NCI-H1092 (cell line): ENCODE results near the gene FAM50B.
"Not testable (repeated sequence)": the region's sequence is repeated elsewhere in the genome, so short reads cannot be mapped to it uniquely, and the experiment has no call there.

Experiments used
- DNase-seq: peaks from one replicate; lab custom pipeline; 2025; lab: John Stamatoyannopoulos, UW

Gene FAM50B

GRCh38 chr6:3847521-3847920, 1.7 kb upstream of the FAM50B start:
- DNase-seq, result no peak

- DNase-seq, result no peak
These were observed 793 bp upstream of the FAM50B start for GRCh38 chr6:3848380-3848779.

GRCh38 chr6:3849681-3850450, 693 bp downstream of the FAM50B start:
- DNase-seq, result no peak

- DNase-seq, result no peak
These were observed 1.5 kb downstream of the FAM50B start for GRCh38 chr6:3850451-3851203.

- no peak for DNase-seq
These were observed 2.7 kb downstream of the FAM50B start for GRCh38 chr6:3851839-3852238.

GRCh38 chr6:3852391-3852790, 3.2 kb downstream of the FAM50B start:
- DNase-seq, result no peak

- no peak for DNase-seq
These were observed 6.7 kb downstream of the FAM50B start for GRCh38 chr6:3855866-3856265.

- DNase-seq, result no peak
These were observed 7.4 kb downstream of the FAM50B start for GRCh38 chr6:3856576-3856975.

GRCh38 chr6:3857468-3858456, 8.6 kb downstream of the FAM50B start:
- DNase-seq, result no peak

- DNase-seq, result no peak
These were observed 10.8 kb downstream of the FAM50B start for GRCh38 chr6:3859878-3860552.

- DNase-seq, result no peak
These were observed 12.3 kb downstream of the FAM50B start for GRCh38 chr6:3861424-3861823.

- no peak for DNase-seq
These were observed 12.9 kb downstream of the FAM50B start for GRCh38 chr6:3862038-3862437.

- DNase-seq, result not testable (repeated sequence)
These were observed 14.1 kb downstream of the FAM50B start for GRCh38 chr6:3863322-3863721.

- DNase-seq, result no peak
These were observed 16.3 kb downstream of the FAM50B start for GRCh38 chr6:3865463-3865862.

GRCh38 chr6:3867641-3868502, 18.7 kb downstream of the FAM50B start:
- no peak for DNase-seq

- no peak for DNase-seq
These were observed 19.4 kb downstream of the FAM50B start for GRCh38 chr6:3868544-3868943.

- no peak for DNase-seq
These were observed 20.1 kb downstream of the FAM50B start for GRCh38 chr6:3869284-3869631.

GRCh38 chr6:3869632-3870527, 20.7 kb downstream of the FAM50B start:
- DNase-seq, result no peak

GRCh38 chr6:3870528-3870925, 21.4 kb downstream of the FAM50B start:
- no peak for DNase-seq

- DNase-seq, result no peak
These were observed 22.3 kb downstream of the FAM50B start for GRCh38 chr6:3871515-3871914.
